BJ (cell line): ENCODE data around the gene SOX6. TPM values are rescaled to one million over a fixed set of nuclear protein-coding genes. Genes with fewer than 3 reads are reported as not detected.

ENCODE experiments used
- CTCF ChIA-PET: fragments of 350-600 bp; formaldehyde crosslinking; extraction: SDS; loops from one replicate; lab custom pipeline; 2021; ENCODE audit warnings: antibody characterized with exemption, inconsistent platforms; lab: Yijun Ruan, JAX
- POLR2A ChIA-PET: fragments of 300-600 bp; sonication (Branson Sonifier 250); formaldehyde crosslinking; extraction: SDS; loops from one replicate; lab custom pipeline; 2021; ENCODE audit warnings: antibody characterized with exemption; lab: Charles Lee
- DNase-seq: peaks from one replicate; pipeline ENCODE4 v3.0.0-alpha.2; 2011; ENCODE audit warnings: low read depth
- H3K27me3 ChIP-seq: 2 replicates; pipeline ENCODE4 v1.6.0; 2011; ENCODE audit warnings: low read length; ENCODE audit not compliant: control insufficient read depth, insufficient read depth
- H3K36me3 ChIP-seq: 2 replicates; pipeline ENCODE4 v1.5.1; 2011; ENCODE audit warnings: low read length; ENCODE audit not compliant: control insufficient read depth, insufficient read depth
- H3K4me3 ChIP-seq: 2 replicates; pipeline ENCODE4 v1.5.1; 2011; ENCODE audit warnings: low read depth, mild to moderate bottlenecking, control low read depth, low read length
- CTCF ChIP-seq: IDR thresholded peaks from 2 replicates; pipeline ENCODE4 v1.5.1; 2011; ENCODE audit warnings: low read depth, mild to moderate bottlenecking, control low read depth, inconsistent platforms, low read length, moderate library complexity; ENCODE audit not compliant: insufficient read depth
- polyA plus RNA-seq: library from polyadenylated mRNA; depleted of rRNA; stranded (reverse); fragments of >200 nt; gene quantifications from 2 replicates; pipeline ENCODE4 v1.2.3, GENCODE V29; 2011

Gene SOX6
- polyA plus RNA-seq, 1 experiment = 1.9 TPM

- no peak for DNase-seq
- ChIA-PET POLR2A (no interaction called here), CTCF (interaction anchor here (1.2 kb wide), 1 partner anchor 15 kb away, joined by 4 read pairs; no protein-coding TSS in a partner anchor)
- Histone ChIP-seq H3K27me3 (no peaks in the 10 kb centered on the region), H3K4me3 (no peak overlapping the region), H3K36me3 (no peaks in the 10 kb centered on the region)
- TF ChIP-seq CTCF = no peak
Observed at GRCh38 chr11:16127732-16128131, 228.6 kb downstream of the SOX6 start.

GRCh38 chr11:16126362-16126761 is 230.0 kb downstream of the SOX6 start:
- ChIA-PET CTCF (no interaction called here), POLR2A (no interaction called here)
- no peak for DNase-seq
- Histone ChIP-seq H3K36me3 (no peaks in the 10 kb centered on the region), H3K27me3 (no peaks in the 10 kb centered on the region), H3K4me3 (no peak overlapping the region)
- no peak for TF ChIP-seq CTCF

- Histone ChIP-seq H3K4me3 (no peak overlapping the region), H3K27me3 (no peaks in the 10 kb centered on the region), H3K36me3 (no peaks in the 10 kb centered on the region)
- ChIA-PET POLR2A (no interaction called here), CTCF (no interaction called here)
- TF ChIP-seq CTCF = no peak
- no peak for DNase-seq
Observed at GRCh38 chr11:16125796-16126195, 230.6 kb downstream of the SOX6 start.

GRCh38 chr11:16124390-16124789 is 232.0 kb downstream of the SOX6 start:
- TF ChIP-seq CTCF = no peak
- no peak for DNase-seq
- no peaks in the 10 kb centered on the region for H3K36me3 ChIP-seq
- no peaks in the 10 kb centered on the region for H3K27me3 ChIP-seq
- H3K4me3 ChIP-seq = no peak overlapping the region
- CTCF ChIA-PET = no interaction called here
- POLR2A ChIA-PET = no interaction called here

- TF ChIP-seq CTCF = no peak
- Histone ChIP-seq H3K27me3 (no peaks in the 10 kb centered on the region), H3K4me3 (no peak overlapping the region), H3K36me3 (no peaks in the 10 kb centered on the region)
- DNase-seq = no peak
- POLR2A ChIA-PET = no interaction called here
- CTCF ChIA-PET = no interaction called here
Observed at GRCh38 chr11:16121853-16122252, 234.5 kb downstream of the SOX6 start.
